Endodermal cell (in vitro differentiated cells): ENCODE measurements around the gene LBH. TPM values are rescaled to one million over a fixed set of nuclear protein-coding genes. Genes with fewer than 3 reads are reported as not detected.

Source experiments
- DNase-seq: peaks from one replicate; pipeline ENCODE4 v3.0.0-alpha.2; 2017
- H3K27ac ChIP-seq: 2 replicates; pipeline ENCODE4 v1.5.1; 2013; ENCODE audit warnings: mild to moderate bottlenecking, low read depth, low read length, moderate library complexity
- H3K27me3 ChIP-seq: 2 replicates; pipeline ENCODE4 v1.6.1; 2013; ENCODE audit warnings: mild to moderate bottlenecking, low read length, moderate library complexity; ENCODE audit not compliant: insufficient read depth, control insufficient read depth, poor library complexity, severe bottlenecking
- H3K36me3 ChIP-seq: 2 replicates; pipeline ENCODE4 v1.7.0; 2013; ENCODE audit warnings: mild to moderate bottlenecking, low read length, moderate library complexity; ENCODE audit not compliant: control insufficient read depth, insufficient read depth
- H3K4me1 ChIP-seq: one replicate; pipeline ENCODE4 v1.7.0; 2013; ENCODE audit warnings: low read length; ENCODE audit not compliant: control insufficient read depth, insufficient read depth
- H3K4me3 ChIP-seq: 2 replicates; pipeline ENCODE4 v1.5.1; 2013; ENCODE audit warnings: mild to moderate bottlenecking, low read length, moderate library complexity
- H3K9ac ChIP-seq: 2 replicates; pipeline ENCODE4 v1.6.1; 2013; ENCODE audit warnings: mild to moderate bottlenecking, low read length, moderate library complexity; ENCODE audit not compliant: poor library complexity, severe bottlenecking; ENCODE audit errors: extremely low read depth
- H3K9me3 ChIP-seq: 2 replicates; pipeline ENCODE4 v1.6.1; 2013; ENCODE audit warnings: mild to moderate bottlenecking, low read length, moderate library complexity; ENCODE audit not compliant: control insufficient read depth
- H3K27ac Mint-ChIP-seq: 2 replicates; pipeline ENCODE4 v1.8.0; 2020; ENCODE audit warnings: mixed read lengths
- H3K27me3 Mint-ChIP-seq: 2 replicates; pipeline ENCODE4 v1.8.0; 2021; ENCODE audit warnings: mild to moderate bottlenecking, mixed read lengths; ENCODE audit not compliant: insufficient read depth
- H3K36me3 Mint-ChIP-seq: 2 replicates; pipeline ENCODE4 v1.8.0; 2020; ENCODE audit warnings: low read depth, mixed read lengths
- H3K4me1 Mint-ChIP-seq: 2 replicates; pipeline ENCODE4 v1.8.0; 2020; ENCODE audit warnings: mixed read lengths
- H3K4me3 Mint-ChIP-seq: 2 replicates; pipeline ENCODE4 v1.8.0; 2020; ENCODE audit warnings: mild to moderate bottlenecking, moderate library complexity, mixed read lengths
- H3K9me3 Mint-ChIP-seq: 2 replicates; pipeline ENCODE4 v1.8.0; 2020; ENCODE audit warnings: mild to moderate bottlenecking, mixed read lengths
- CTCF ChIP-seq: fragments of 200-600 bp; sonication (generic); conservative IDR thresholded peaks from 2 replicates; pipeline ENCODE4 v1.5.0; 2021; ENCODE audit warnings: antibody characterized with exemption, mild to moderate bottlenecking
- WGBS, 2 experiments: methylation state at CpG; one replicate each; pipeline versions ENCODE4 v1.1.5 to v1.1.7; 2013; ENCODE audit warnings: missing lambda C conversion rate in 2 of 2, mixed read lengths in 1 of 2; ENCODE audit not compliant: insufficient coverage in 1 of 2, insufficient read length in 1 of 2; 5-methylcytosine and 5-hydroxymethylcytosine counted together
- total RNA-seq, 2 donors: library from RNA; stranded (reverse); fragmentation: NEBNext Ultra II Directional in 1 of 2; extraction: Animal tissue kit (Norgen Biotek cat#: 25700) in 1 of 2; gene quantifications; 2 replicates in 1 of 2; 3 replicates in 1 of 2; pipeline ENCODE4 v1.2.1, GENCODE V29; 2021

The LBH gene
- total RNA-seq, 2 donors from 2014 or later: 48.0 to 50.0 TPM

- no peak for DNase-seq
- Mint-ChIP-seq H3K4me1 (peaks cover 17% of the 10 kb centered on the region), H3K27me3 (peaks cover 47% of the 10 kb centered on the region), H3K36me3 (no peaks in the 10 kb centered on the region), H3K9me3 (peaks cover 3% of the 10 kb centered on the region), H3K4me3 (no peak overlapping the region), H3K27ac (no peak overlapping the region)
- Histone ChIP-seq H3K9ac (no peak overlapping the region), H3K27me3 (peaks cover 27% of the 10 kb centered on the region), H3K36me3 (no peaks in the 10 kb centered on the region), H3K4me1 (peaks cover 11% of the 10 kb centered on the region), H3K4me3 (no peak overlapping the region), H3K9me3 (no peaks in the 10 kb centered on the region), H3K27ac (no peak overlapping the region)
- 77 to 89% methylated on average over 5 to 7 of the region's 7 CpGs for WGBS, 2 experiments
- no peak for TF ChIP-seq CTCF
Observed at GRCh38 chr2:30194421-30194820, 36.9 kb upstream of the LBH start.

DNA sequence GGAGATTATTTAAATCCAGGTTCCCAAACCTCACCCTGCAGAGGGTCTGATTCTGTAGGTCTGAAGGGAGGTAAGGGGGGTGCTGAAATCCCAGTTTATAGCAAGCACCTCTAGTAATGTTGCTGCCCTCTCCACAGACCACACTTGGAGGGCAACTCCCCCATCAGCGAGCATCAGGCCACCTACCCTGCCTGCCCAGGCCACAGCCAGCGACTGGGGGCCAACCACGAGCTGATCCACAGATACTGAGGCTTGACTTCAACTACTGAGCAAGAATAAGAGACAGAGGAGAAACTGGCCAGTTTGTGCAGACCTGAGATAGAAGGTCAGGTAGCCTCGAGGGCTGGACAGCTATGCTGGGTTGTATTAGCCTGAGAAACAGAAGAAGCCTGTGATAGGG lies 36.3 kb upstream of the LBH start:
- no peak for TF ChIP-seq CTCF
- H3K27ac Mint-ChIP-seq: no peak overlapping the region
- no peaks in the 10 kb centered on the region for H3K9me3 ChIP-seq
- peaks cover 3% of the 10 kb centered on the region for H3K9me3 Mint-ChIP-seq
- H3K27me3 Mint-ChIP-seq: peaks cover 51% of the 10 kb centered on the region
- DNase-seq: no peak
- WGBS, 2 experiments: 92 to 100% methylated on average over 2 to 4 of the region's 4 CpGs
- peaks cover 17% of the 10 kb centered on the region for H3K4me1 Mint-ChIP-seq
- peaks cover 11% of the 10 kb centered on the region for H3K4me1 ChIP-seq
- no peak overlapping the region for H3K4me3 Mint-ChIP-seq
- H3K36me3 Mint-ChIP-seq: no peaks in the 10 kb centered on the region
- no peak overlapping the region for H3K4me3 ChIP-seq
- H3K27ac ChIP-seq: no peak overlapping the region
- no peak overlapping the region for H3K9ac ChIP-seq
- H3K27me3 ChIP-seq: peaks cover 30% of the 10 kb centered on the region
- no peaks in the 10 kb centered on the region for H3K36me3 ChIP-seq

GRCh38 chr2:30197570-30198192 lies 33.7 kb upstream of the LBH start:
- no peak overlapping the region for H3K9ac ChIP-seq
- H3K4me3 ChIP-seq: no peak overlapping the region
- peaks cover 5% of the 10 kb centered on the region for H3K4me1 ChIP-seq
- Mint-ChIP-seq H3K27ac (no peak overlapping the region), H3K27me3 (peaks cover 58% of the 10 kb centered on the region), H3K4me1 (peaks cover 6% of the 10 kb centered on the region), H3K36me3 (no peaks in the 10 kb centered on the region), H3K4me3 (no peak overlapping the region), H3K9me3 (no peaks in the 10 kb centered on the region)
- H3K27ac ChIP-seq: no peak overlapping the region
- H3K27me3 ChIP-seq: peaks cover 39% of the 10 kb centered on the region
- WGBS, 2 experiments: 91 to 93% methylated on average over 5 to 6 of the region's 6 CpGs
- H3K36me3 ChIP-seq: no peaks in the 10 kb centered on the region
- peak; percentile 70 for TF ChIP-seq CTCF
- no peaks in the 10 kb centered on the region for H3K9me3 ChIP-seq
- DNase-seq: peak; percentile 71
